GM12878 (cell line): Measurements from ENCODE around the gene FAM167B.

Source experiments
- CBX5 ChIP-seq: sonication (generic); IDR thresholded peaks from 2 replicates; pipeline ENCODE4 v1.6.1; 2016; ENCODE audit warnings: low read depth, moderate library complexity, mild to moderate bottlenecking, inconsistent platforms
- CHD4 ChIP-seq: fragments of 200-600 bp; sonication (generic); IDR thresholded peaks from 2 replicates; pipeline ENCODE4 v1.6.1; 2016; ENCODE audit warnings: mild to moderate bottlenecking
- CTCF ChIP-seq, 3 experiments: IDR thresholded peaks in 2 of 3; conservative IDR thresholded peaks in 1 of 3; 2 replicates each; pipeline ENCODE4 v1.5.1; 2011; ENCODE audit warnings: low read depth in 3 of 3, low read length in 3 of 3, mild to moderate bottlenecking in 3 of 3, control low read depth in 2 of 3, moderate library complexity in 2 of 3, inconsistent platforms in 1 of 3, mixed read lengths in 1 of 3; ENCODE audit not compliant: control insufficient read depth in 2 of 3, insufficient read depth in 1 of 3; ENCODE audit errors: extremely low read depth in 1 of 3
- EGR1 ChIP-seq, 2 experiments: IDR thresholded peaks; 1 replicate in 1 of 2; 2 replicates in 1 of 2; pipeline ENCODE4 v1.6.1; 2011 to 2012; ENCODE audit warnings: low read depth in 2 of 2, low read length in 2 of 2, borderline replicate concordance in 1 of 2, mild to moderate bottlenecking in 1 of 2, moderate library complexity in 1 of 2
- EP300 ChIP-seq, 2 experiments: fragments of 150-350 bp in 1 of 2; IDR thresholded peaks; 2 replicates each; pipeline ENCODE4 v1.6.1; 2011 to 2012; ENCODE audit warnings: low read depth in 2 of 2, low read length in 2 of 2, borderline replicate concordance in 1 of 2, improper control_type of control experiment in 1 of 2, inconsistent platforms in 1 of 2; ENCODE audit not compliant: control insufficient read depth in 1 of 2
- EZH2 ChIP-seq: IDR thresholded peaks from 2 replicates; pipeline ENCODE4 v1.6.1; 2012; ENCODE audit warnings: low read depth, mild to moderate bottlenecking, control low read depth, inconsistent platforms, low read length, borderline replicate concordance; ENCODE audit not compliant: control insufficient read depth
- JUND ChIP-seq: IDR thresholded peaks from 2 replicates; pipeline ENCODE4 v1.6.1; 2012; ENCODE audit warnings: low read depth, mild to moderate bottlenecking, low read length, improper control_type of control experiment, moderate library complexity
- NR2C2 ChIP-seq: IDR thresholded peaks from 2 replicates; pipeline ENCODE4 v1.6.1; 2011; ENCODE audit warnings: borderline replicate concordance, low read depth; ENCODE audit not compliant: control insufficient read depth, insufficient read length
- POLR2A ChIP-seq: IDR thresholded peaks from 2 replicates; pipeline ENCODE4 v1.6.1; 2011; ENCODE audit warnings: low read depth, mild to moderate bottlenecking, low read length
- POLR2AphosphoS5 ChIP-seq: IDR thresholded peaks from 2 replicates; pipeline ENCODE4 v1.6.1; 2011; ENCODE audit warnings: mild to moderate bottlenecking, low read length, inconsistent platforms
- TAF1 ChIP-seq: IDR thresholded peaks from 2 replicates; pipeline ENCODE4 v1.6.1; 2011; ENCODE audit warnings: mild to moderate bottlenecking, low read depth, low read length, borderline replicate concordance
- TCF3 ChIP-seq: IDR thresholded peaks from 2 replicates; pipeline ENCODE4 v1.6.1; 2012; ENCODE audit warnings: low read depth, mild to moderate bottlenecking, low read length, borderline replicate concordance; ENCODE audit not compliant: insufficient read depth
- USF1 ChIP-seq: IDR thresholded peaks from 2 replicates; pipeline ENCODE4 v1.6.1; 2011; ENCODE audit warnings: borderline replicate concordance, low read depth, mild to moderate bottlenecking, moderate library complexity, mixed read lengths, low read length; ENCODE audit not compliant: insufficient read depth; ENCODE audit errors: extremely low read length
- ZNF687 ChIP-seq: fragments of 450-650 bp; IDR thresholded peaks from 2 replicates; pipeline ENCODE4 v1.6.1; 2017; ENCODE audit warnings: mild to moderate bottlenecking, moderate library complexity

DNA sequence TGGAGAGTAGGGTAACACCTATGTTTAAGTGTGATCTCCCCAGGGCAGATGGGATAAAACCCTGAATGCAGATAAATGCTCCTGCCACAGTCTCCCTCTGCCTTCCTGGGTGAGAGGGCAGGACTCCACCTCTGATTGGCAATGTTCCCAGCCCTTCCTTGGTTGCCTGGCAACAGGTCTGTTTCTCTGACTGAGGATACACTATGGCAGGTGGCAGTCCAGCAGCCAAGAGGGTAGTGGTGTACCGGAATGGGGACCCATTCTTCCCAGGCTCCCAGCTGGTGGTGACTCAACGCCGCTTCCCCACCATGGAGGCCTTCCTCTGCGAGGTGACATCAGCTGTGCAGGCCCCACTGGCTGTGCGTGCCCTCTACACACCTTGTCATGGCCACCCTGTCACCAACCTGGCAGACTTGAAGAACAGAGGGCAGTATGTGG lies 38.1 kb upstream of the FAM167B start, which contains the start of gene DCDC2B:
- TF ChIP-seq POLR2AphosphoS5, result no peak
- TF ChIP-seq CHD4, result no peak
- TF ChIP-seq JUND, result no peak
- TF ChIP-seq TAF1, result no peak
- no peak for TF ChIP-seq NR2C2
- no peak for TF ChIP-seq CBX5
- no peak for TF ChIP-seq ZNF687
- TF ChIP-seq TCF3, result no peak
- no peak for TF ChIP-seq CTCF (IDR thresholded peaks at IDR 0.05 in 2 of 3, conservative IDR thresholded peaks at IDR 0.05 in 1 of 3; ENCODE audit: control insufficient read depth in 2 of 3, extremely low read depth in 1 of 3, insufficient read depth in 1 of 3, low read depth in 3 of 3, low read length in 3 of 3)
- no peak for TF ChIP-seq EGR1 (IDR thresholded peaks at IDR 0.05; ENCODE audit: borderline replicate concordance in 1 of 2, low read depth in 2 of 2, low read length in 2 of 2)
- no peak for TF ChIP-seq EP300 (IDR thresholded peaks at IDR 0.05; ENCODE audit: borderline replicate concordance in 1 of 2, control insufficient read depth in 1 of 2, low read depth in 2 of 2, low read length in 2 of 2)
- no peak for TF ChIP-seq USF1
- TF ChIP-seq EZH2, result no peak
- TF ChIP-seq POLR2A, result no peak
